ENCODE data around the gene SMIM22. TPM values are rescaled to one million over a fixed set of nuclear protein-coding genes. Genes with fewer than 3 reads are reported as not detected.

The SMIM22 gene
- total and polyA plus RNA-seq, 2 donors (not counting 3 experiments of a cell fraction or from before 2014, with no cell fraction given): not detected

DNA sequence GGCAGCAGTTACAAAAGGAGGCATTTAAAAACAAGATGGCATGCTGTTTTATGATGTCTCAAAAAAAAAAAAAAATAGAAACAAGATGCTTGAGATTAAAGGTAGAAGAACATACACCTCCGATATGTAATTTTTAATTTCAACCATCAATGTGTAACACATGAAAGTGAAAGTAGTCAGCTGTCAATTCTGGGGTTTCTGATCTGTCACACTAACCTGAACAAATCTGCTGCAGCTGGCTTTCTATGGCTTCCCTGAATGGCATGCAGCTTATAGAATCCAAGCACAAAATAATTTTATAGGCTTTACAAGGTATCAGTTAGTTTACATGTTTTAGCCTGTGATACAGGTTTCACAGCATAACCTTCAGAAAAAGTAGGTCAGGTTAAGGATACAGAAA lies 38.4 kb downstream of the SMIM22 start:
- dilution Hi-C loops (cut with MboI; ENCODE audit: extremely low pct_ligation_motif_present, low sequenced_read_pairs): no loop called here
- Histone ChIP-seq H3K27me3 (ENCODE audit: control insufficient read depth in 2 of 2, insufficient read depth in 2 of 2, low read length in 2 of 2) (no peaks in the 10 kb centered on the region), H3K36me3 (ENCODE audit: control insufficient read depth in 2 of 2, extremely low read depth in 1 of 2, insufficient read depth in 2 of 2, low read length in 2 of 2) (peaks cover 19 to 50% of the 10 kb centered on the region in 2 experiments), H3K4me3 (replicated peaks in 1 of 3; ENCODE audit: insufficient read depth in 1 of 3, low read depth in 1 of 3, low read length in 3 of 3) (no peak overlapping the region), H3K9me3 (replicated peaks; ENCODE audit: control insufficient read depth, insufficient read depth, low read length) (no peaks in the 10 kb centered on the region), H3K79me2 (ENCODE audit: control insufficient read depth, insufficient read depth, low read length) (peaks cover 11% of the 10 kb centered on the region), H3K4me1 (ENCODE audit: control insufficient read depth, extremely low read depth, insufficient read depth, low read length) (no peaks in the 10 kb centered on the region), H4K20me1 (replicated peaks; ENCODE audit: control insufficient read depth, extremely low read depth, insufficient read depth, low read length) (no peaks in the 10 kb centered on the region), H3K9me1 (replicated peaks; ENCODE audit: control insufficient read depth, extremely low read depth, insufficient read depth, low read length) (no peaks in the 10 kb centered on the region), H3K9ac (replicated peaks; ENCODE audit: extremely low read depth, insufficient read depth, low read length) (no peak overlapping the region), H2AFZ (ENCODE audit: low read depth, low read length) (no peak overlapping the region), H3K27ac (ENCODE audit: insufficient read depth, low read depth, low read length) (no peak overlapping the region), H3K4me2 (ENCODE audit: insufficient read depth, low read length) (no peak overlapping the region)
- no peak for TF ChIP-seq GATA2 (IDR thresholded peaks at IDR 0.05; ENCODE audit: insufficient read depth, insufficient read length, low read depth, low read length)
- TF ChIP-seq EZH2 (IDR thresholded peaks at IDR 0.05; ENCODE audit: borderline replicate concordance, low read depth, low read length, severe bottlenecking): no peak
- no peak for TF ChIP-seq FOS (IDR thresholded peaks at IDR 0.05; ENCODE audit: borderline replicate concordance, insufficient read depth, low read length)
- TF ChIP-seq, protein P1, sequence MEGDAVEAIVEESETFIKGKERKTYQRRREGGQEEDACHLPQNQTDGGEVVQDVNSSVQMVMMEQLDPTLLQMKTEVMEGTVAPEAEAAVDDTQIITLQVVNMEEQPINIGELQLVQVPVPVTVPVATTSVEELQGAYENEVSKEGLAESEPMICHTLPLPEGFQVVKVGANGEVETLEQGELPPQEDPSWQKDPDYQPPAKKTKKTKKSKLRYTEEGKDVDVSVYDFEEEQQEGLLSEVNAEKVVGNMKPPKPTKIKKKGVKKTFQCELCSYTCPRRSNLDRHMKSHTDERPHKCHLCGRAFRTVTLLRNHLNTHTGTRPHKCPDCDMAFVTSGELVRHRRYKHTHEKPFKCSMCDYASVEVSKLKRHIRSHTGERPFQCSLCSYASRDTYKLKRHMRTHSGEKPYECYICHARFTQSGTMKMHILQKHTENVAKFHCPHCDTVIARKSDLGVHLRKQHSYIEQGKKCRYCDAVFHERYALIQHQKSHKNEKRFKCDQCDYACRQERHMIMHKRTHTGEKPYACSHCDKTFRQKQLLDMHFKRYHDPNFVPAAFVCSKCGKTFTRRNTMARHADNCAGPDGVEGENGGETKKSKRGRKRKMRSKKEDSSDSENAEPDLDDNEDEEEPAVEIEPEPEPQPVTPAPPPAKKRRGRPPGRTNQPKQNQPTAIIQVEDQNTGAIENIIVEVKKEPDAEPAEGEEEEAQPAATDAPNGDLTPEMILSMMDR (IDR thresholded peaks at IDR 0.05; ENCODE audit: extremely low read depth in 1 of 2, insufficient read depth in 1 of 2, low read depth in 1 of 2, low read length in 2 of 2): no peak
- no peak for TF ChIP-seq MYC (IDR thresholded peaks at IDR 0.05; ENCODE audit: low read depth, low read length)
- TF ChIP-seq JUN (IDR thresholded peaks at IDR 0.05; ENCODE audit: borderline replicate concordance, insufficient read depth, insufficient read length, low read depth): no peak
- no peak for TF ChIP-seq POLR2A (IDR thresholded peaks at IDR 0.05; ENCODE audit: low read depth, low read length)
- no peak for TF ChIP-seq MAX (IDR thresholded peaks at IDR 0.05; ENCODE audit: insufficient read depth, insufficient read length)
- no peak for TF ChIP-seq POLR2AphosphoS5 (IDR thresholded peaks at IDR 0.05; ENCODE audit: insufficient read depth, low read depth, low read length)
- no peak for FAIRE-seq
- intact Hi-C loops (cut with micrococcal nuclease): no loop called here
- ChIA-PET CTCF (interaction anchor here (0.8 kb wide), 1 partner anchor 124 kb away, joined by 3 read pairs; no protein-coding TSS in a partner anchor), POLR2A (interaction anchor here (0.7 kb wide), 1 partner anchor 129 kb away, joined by 4 read pairs; no protein-coding TSS in a partner anchor)
- no TSS peak for BruUV-seq (replicated peaks)
- no peak for DNase-seq (ENCODE audit: low read depth, low spot score)

All from endothelial cell of umbilical vein (primary cell).